ENCODE measurements around the gene PPP6R3. TPM values are rescaled to one million over a fixed set of nuclear protein-coding genes. Genes with fewer than 3 reads are reported as not detected.

PPP6R3 gene
- total and polyA plus RNA-seq, 5 donors = 22.1 to 101 (median 89.7) TPM

DNA sequence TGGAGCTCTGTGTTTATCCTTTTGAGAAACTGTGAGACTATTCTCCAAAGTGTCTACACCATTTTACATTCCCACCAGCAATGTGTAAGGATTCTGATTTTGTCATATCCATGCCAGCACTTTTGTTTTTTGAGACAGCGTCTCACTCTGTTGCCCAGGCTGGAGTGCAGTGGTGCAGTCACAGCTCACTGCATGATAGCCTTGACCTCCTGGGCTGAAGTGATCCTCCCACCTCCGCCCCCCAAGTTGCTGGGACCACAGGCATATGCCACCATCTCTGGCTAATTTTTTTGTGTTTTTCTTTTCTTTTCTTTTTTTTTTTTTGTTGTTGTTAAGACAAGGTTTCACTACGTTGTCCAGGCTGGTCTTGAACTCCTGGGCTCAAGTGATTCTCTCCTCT lies 35.3 kb downstream of the PPP6R3 start:
- WGBS = 88% methylated on average over 3 of the region's 3 CpGs
- no peaks in the 10 kb centered on the region for H3K9me3 ChIP-seq (ENCODE audit: control insufficient read depth, low read length)
- H3K27ac ChIP-seq (ENCODE audit: low read length) = no peak overlapping the region
- no peak for DNase-seq
- no peak for ATAC-seq
- intact Hi-C loops (cut with DNase I) = no loop called here
- H3K27me3 ChIP-seq (ENCODE audit: control insufficient read depth, insufficient read depth) = no peaks in the 10 kb centered on the region
- H3K4me3 ChIP-seq (ENCODE audit: low read length) = no peak overlapping the region
- peaks cover 18% of the 10 kb centered on the region for H3K4me1 ChIP-seq (ENCODE audit: control insufficient read depth, insufficient read depth, low read length)

DNA sequence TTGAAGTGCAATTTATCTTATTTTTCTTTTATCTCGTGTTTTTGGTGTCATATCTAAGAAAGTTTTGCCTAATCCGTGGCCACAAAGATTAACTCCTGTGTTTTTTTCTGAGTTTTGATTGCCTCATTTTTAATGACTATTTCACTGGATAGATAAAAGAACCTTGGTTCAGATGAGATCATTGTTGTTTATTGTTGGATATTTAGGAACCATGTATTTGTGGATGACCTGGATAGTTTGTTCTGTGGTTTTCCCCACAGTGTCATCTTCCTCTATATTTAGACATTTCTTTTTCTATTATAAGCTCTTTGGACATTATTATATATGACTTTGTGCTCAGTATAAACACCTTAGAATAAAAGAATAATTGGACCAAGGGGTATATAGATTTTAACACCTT lies 37.2 kb downstream of the PPP6R3 start:
- WGBS = 33% methylated on average over 2 of the region's 2 CpGs
- intact Hi-C loops (cut with DNase I) = no loop called here
- H3K27ac ChIP-seq (ENCODE audit: low read length) = no peak overlapping the region
- H3K4me3 ChIP-seq (ENCODE audit: low read length) = no peak overlapping the region
- no peaks in the 10 kb centered on the region for H3K9me3 ChIP-seq (ENCODE audit: control insufficient read depth, low read length)
- H3K27me3 ChIP-seq (ENCODE audit: control insufficient read depth, insufficient read depth) = no peaks in the 10 kb centered on the region
- no peak for DNase-seq
- H3K4me1 ChIP-seq (ENCODE audit: control insufficient read depth, insufficient read depth, low read length) = peaks cover 21% of the 10 kb centered on the region
- ATAC-seq = no peak

DNA sequence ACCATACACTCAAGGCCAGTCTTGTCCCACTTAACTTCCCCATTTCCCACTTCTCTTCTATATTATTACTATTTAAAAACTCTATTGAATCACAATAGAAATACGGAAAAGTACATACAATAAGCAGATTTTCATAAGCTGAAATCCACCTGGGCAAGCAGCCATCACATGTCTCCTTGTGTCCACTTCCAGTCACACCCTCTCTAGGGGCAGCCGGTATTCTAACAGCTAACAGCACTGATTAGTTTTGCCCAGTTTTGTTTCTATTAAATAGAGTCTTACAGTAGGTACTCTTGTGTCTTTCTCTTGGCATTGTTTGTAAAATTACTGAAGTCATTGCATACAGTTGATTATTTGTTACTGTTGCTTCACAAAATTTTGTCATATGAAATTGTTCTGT lies 37.8 kb downstream of the PPP6R3 start:
- ATAC-seq (peak; percentile 46 to 55), DNase-seq (peak in 1 of 3 donors; percentile 68)
- Histone ChIP-seq H3K9me3 (ENCODE audit: control insufficient read depth, low read length) (no peaks in the 10 kb centered on the region), H3K27me3 (ENCODE audit: control insufficient read depth, insufficient read depth) (no peaks in the 10 kb centered on the region), H3K27ac (ENCODE audit: low read length) (no peak overlapping the region), H3K4me1 (ENCODE audit: control insufficient read depth, insufficient read depth, low read length) (peaks cover 23% of the 10 kb centered on the region), H3K4me3 (ENCODE audit: low read length) (no peak overlapping the region)
- intact Hi-C loops (cut with DNase I) = no loop called here
- WGBS = 25% methylated on average over 2 of the region's 2 CpGs

DNA sequence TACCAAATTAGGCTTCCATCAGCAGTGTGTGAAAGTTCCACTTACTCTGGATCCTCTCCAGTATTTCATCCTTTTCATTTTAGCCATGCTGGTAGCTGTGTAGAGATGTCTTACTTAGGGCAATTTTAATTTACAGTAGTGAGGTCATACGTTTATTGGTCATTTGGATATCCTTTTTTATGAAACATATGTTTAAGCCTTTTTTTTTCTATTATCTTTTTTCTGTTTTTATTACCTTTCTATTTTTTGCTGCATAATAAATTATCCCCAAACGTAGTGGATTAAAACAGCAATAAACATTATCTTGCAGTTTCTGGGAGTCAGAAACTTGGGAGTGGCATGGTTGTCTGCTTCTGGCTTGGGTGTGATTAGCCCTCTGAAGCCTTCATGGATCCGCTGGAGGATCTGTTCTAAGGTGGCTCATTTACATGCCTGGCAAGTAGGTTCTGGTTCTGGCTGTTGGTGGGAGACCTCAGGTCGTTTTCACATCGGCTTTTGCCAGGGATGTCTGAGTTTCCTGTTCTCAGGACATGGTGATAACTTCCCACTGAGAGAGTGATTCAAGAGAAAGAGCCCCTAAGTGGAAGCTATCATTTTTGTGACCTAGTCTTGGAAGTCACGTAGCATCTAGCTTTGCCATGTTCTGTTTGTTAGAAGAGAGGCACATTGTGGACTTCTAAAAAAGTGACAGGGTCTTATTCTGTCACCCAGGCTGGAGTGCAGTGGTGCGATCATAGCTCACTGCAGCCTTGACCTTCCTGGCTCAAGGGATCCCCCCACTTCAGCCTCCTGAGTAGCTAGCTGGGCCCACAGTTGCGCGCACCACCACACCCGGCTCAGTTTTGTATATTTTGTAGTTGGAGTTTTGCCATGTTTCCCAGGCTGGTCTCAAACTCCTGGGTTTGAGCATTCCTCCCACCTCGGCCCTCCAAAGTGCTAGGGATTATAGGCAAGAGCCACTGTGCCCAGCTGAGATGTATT lies 38.6 kb downstream of the PPP6R3 start:
- ATAC-seq (peak in 1 of 2 donors; percentile 22), DNase-seq (no peak)
- H3K27ac ChIP-seq (ENCODE audit: low read length) = peak overlapping the region; percentile 22
- no peak overlapping the region for H3K4me3 ChIP-seq (ENCODE audit: low read length)
- peaks cover 28% of the 10 kb centered on the region for H3K4me1 ChIP-seq (ENCODE audit: control insufficient read depth, insufficient read depth, low read length)
- no peaks in the 10 kb centered on the region for H3K9me3 ChIP-seq (ENCODE audit: control insufficient read depth, low read length)
- H3K27me3 ChIP-seq (ENCODE audit: control insufficient read depth, insufficient read depth) = no peaks in the 10 kb centered on the region
- WGBS = 59% methylated on average over 11 of the region's 11 CpGs
- intact Hi-C loops (cut with DNase I) = no loop called here

DNA sequence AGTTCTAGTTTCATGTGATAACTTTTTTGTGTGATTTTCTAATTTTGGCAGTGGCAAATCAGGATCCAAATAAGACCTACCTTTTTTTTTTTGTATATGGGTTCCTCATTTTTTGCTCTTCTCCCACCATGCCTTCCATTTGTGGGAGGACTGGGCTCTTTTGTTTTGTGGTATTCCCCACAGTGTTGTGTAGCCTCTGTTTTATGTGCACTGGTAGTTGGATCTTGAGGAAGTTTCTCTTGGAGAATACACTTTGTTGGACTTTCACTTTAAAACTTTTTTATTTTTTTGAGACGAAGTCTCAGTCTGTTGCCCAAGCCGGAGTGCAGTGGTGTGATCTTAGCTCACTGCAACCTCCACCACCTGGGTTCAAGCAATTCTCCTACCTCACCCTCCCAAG lies 39.7 kb downstream of the PPP6R3 start:
- Histone ChIP-seq H3K9me3 (ENCODE audit: control insufficient read depth, low read length) (no peaks in the 10 kb centered on the region), H3K27me3 (ENCODE audit: control insufficient read depth, insufficient read depth) (no peaks in the 10 kb centered on the region), H3K4me1 (ENCODE audit: control insufficient read depth, insufficient read depth, low read length) (peaks cover 28% of the 10 kb centered on the region), H3K27ac (ENCODE audit: low read length) (no peak overlapping the region), H3K4me3 (ENCODE audit: low read length) (no peak overlapping the region)
- no peak for DNase-seq
- WGBS = 56% methylated on average over 2 of the region's 2 CpGs
- intact Hi-C loops (cut with DNase I) = no loop called here
- ATAC-seq = no peak

DNA sequence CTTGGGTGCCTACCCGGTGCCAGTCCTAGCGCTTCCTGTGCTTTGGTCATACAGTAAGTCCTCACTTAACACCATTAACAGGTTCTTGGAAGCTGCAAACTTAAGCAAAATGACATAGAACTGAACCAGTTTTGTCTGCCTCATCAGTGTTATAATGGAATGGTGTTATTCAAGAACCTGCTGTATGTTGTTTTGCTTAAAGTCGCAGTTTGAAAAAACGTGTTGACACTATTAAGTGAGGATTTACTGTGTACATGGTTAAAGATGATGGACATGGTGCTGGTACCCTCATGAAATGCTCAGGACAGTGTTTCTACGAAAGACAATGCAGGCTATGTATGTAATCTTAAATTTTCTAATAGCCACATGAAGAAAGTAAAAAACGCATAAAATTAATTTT lies 41.3 kb downstream of the PPP6R3 start:
- no peak for ATAC-seq
- DNase-seq = no peak
- Histone ChIP-seq H3K27ac (ENCODE audit: low read length) (no peak overlapping the region), H3K4me3 (ENCODE audit: low read length) (no peak overlapping the region), H3K4me1 (ENCODE audit: control insufficient read depth, insufficient read depth, low read length) (peaks cover 23% of the 10 kb centered on the region), H3K27me3 (ENCODE audit: control insufficient read depth, insufficient read depth) (no peaks in the 10 kb centered on the region), H3K9me3 (ENCODE audit: control insufficient read depth, low read length) (no peaks in the 10 kb centered on the region)
- 91% methylated on average over 6 of the region's 6 CpGs for WGBS
- intact Hi-C loops (cut with DNase I) = no loop called here

DNA sequence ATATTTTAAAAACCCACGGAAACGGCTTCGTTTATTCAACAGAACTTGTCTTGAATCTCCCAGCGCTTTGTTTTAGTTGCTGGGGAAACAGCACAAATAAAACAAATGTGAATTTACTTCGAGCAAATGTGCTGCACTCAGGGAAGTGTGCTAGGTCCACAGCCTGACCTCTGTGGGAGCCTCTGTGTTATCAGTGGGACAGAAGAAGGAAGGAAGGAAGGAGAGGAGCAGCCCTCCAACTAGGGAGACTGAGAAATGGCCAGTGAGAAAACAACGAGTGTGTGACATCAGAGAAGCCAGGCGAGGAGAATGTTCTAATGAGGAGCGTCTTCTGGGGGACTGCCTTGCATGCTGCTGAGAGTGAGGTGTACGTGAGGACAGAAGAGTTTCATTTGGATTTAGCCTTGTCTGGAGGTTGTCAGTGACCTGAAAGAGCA lies 42.7 kb downstream of the PPP6R3 start:
- Histone ChIP-seq H3K9me3 (ENCODE audit: control insufficient read depth, low read length) (no peaks in the 10 kb centered on the region), H3K27me3 (ENCODE audit: control insufficient read depth, insufficient read depth) (no peaks in the 10 kb centered on the region), H3K4me3 (ENCODE audit: low read length) (no peak overlapping the region), H3K4me1 (ENCODE audit: control insufficient read depth, insufficient read depth, low read length) (peaks cover 24% of the 10 kb centered on the region), H3K27ac (ENCODE audit: low read length) (peak overlapping the region; percentile 15)
- DNase-seq (no peak), ATAC-seq (peak; percentile 65 to 89)
- intact Hi-C loops (cut with DNase I) = no loop called here
- 24% methylated on average over 9 of the region's 9 CpGs for WGBS

DNA sequence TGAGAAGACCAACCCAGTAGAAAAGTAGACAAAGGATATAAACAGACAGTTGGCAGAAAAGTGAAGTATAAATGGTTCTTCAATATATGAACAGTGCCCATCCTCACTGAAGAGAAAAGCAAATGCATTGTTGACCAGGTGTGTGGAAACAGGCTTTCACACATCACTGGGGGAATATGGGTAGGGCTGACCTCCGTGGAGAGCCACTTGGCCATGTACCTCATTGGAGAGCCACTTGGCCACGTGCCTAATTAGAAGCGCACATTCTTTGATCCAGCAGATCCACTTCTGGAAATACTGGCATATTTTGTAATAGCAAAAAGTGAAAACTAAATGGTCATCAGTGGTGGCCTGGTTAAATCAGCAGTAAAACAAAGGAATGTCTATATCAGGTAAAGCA lies 43.2 kb downstream of the PPP6R3 start:
- no peaks in the 10 kb centered on the region for H3K27me3 ChIP-seq (ENCODE audit: control insufficient read depth, insufficient read depth)
- H3K4me3 ChIP-seq (ENCODE audit: low read length) = no peak overlapping the region
- H3K9me3 ChIP-seq (ENCODE audit: control insufficient read depth, low read length) = no peaks in the 10 kb centered on the region
- WGBS = 44% methylated on average over 3 of the region's 3 CpGs
- intact Hi-C loops (cut with DNase I) = no loop called here
- DNase-seq (no peak), ATAC-seq (no peak)
- no peak overlapping the region for H3K27ac ChIP-seq (ENCODE audit: low read length)
- peaks cover 25% of the 10 kb centered on the region for H3K4me1 ChIP-seq (ENCODE audit: control insufficient read depth, insufficient read depth, low read length)

DNA sequence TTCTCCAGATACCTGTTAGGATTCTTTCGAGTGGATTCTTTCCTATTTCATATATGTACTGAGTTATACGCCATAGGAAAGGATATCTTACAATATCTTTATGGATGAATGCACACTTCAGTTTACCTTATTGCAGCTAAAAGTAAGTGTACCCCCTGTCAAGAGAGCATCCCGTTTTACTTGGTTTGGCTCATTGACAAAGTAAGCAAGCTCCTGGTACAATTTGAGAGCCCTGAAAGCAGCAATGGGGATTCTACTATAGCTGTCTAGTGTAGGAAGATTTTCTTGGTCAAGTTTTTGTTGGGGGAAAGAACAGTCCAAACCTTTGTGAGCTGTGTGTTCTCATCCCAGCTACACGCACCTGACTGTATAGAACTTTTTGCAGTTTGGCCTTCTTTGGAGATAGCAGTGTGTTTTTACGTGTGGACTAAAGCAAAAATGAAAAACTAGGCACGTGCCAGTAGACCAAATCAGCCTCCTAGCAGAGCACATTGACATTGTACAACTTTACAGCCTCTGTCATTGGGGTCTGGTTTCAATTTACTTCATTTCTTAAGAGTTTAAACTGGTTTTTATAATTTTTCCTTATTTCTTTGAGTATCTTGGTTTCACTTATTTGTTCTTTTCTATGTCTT lies 44.0 kb downstream of the PPP6R3 start:
- H3K27ac ChIP-seq (ENCODE audit: low read length) = no peak overlapping the region
- H3K4me1 ChIP-seq (ENCODE audit: control insufficient read depth, insufficient read depth, low read length) = peaks cover 19% of the 10 kb centered on the region
- H3K27me3 ChIP-seq (ENCODE audit: control insufficient read depth, insufficient read depth) = no peaks in the 10 kb centered on the region
- H3K4me3 ChIP-seq (ENCODE audit: low read length) = no peak overlapping the region
- 58% methylated on average over 6 of the region's 6 CpGs for WGBS
- ATAC-seq = no peak
- DNase-seq = no peak
- H3K9me3 ChIP-seq (ENCODE audit: control insufficient read depth, low read length) = no peaks in the 10 kb centered on the region
- intact Hi-C loops (cut with DNase I) = no loop called here

DNA sequence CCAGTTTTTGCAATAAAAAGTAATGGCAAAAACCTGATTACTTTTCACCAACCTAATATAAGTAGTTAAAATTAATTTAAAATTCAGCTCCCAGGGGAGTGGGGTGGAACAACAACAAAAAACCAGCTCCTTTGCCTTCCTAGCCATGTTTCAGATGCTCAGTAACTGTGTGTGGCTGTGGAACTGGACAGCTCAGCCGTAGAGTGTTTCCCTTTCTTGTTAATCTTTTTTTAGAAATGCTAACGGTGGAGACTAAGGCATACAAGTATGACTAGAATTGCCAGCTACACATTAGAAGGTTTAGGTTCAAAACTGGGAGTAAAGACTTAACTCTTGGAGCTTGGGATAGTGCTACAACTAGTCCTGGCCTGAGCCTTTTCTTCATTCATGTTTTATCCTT lies 45.0 kb downstream of the PPP6R3 start:
- intact Hi-C loops (cut with DNase I) = no loop called here
- peaks cover 19% of the 10 kb centered on the region for H3K4me1 ChIP-seq (ENCODE audit: control insufficient read depth, insufficient read depth, low read length)
- no peak for ATAC-seq
- WGBS = 2% methylated on average over 2 of the region's 2 CpGs
- H3K27me3 ChIP-seq (ENCODE audit: control insufficient read depth, insufficient read depth) = no peaks in the 10 kb centered on the region
- no peak overlapping the region for H3K27ac ChIP-seq (ENCODE audit: low read length)
- no peak for DNase-seq
- no peaks in the 10 kb centered on the region for H3K9me3 ChIP-seq (ENCODE audit: control insufficient read depth, low read length)
- no peak overlapping the region for H3K4me3 ChIP-seq (ENCODE audit: low read length)

DNA sequence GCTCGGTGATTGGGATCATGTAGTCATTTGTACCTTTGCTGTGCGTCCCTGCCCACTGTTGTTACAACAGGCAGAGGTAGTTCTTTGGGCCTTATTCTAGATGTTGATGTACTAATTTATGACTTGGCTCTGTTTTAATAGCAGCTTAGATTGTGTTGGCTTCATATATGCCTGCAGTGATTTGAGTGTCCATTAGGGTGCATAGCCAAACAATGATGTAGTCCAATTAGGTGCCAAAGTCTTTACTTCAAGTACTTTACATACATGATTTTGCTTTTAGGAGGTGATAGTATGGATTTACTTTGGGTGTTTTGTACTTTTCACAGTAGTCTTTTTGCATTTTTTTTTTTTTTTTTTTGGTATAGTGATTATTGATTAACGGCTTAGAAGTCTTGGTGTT lies 46.4 kb downstream of the PPP6R3 start:
- Histone ChIP-seq H3K27ac (ENCODE audit: low read length) (no peak overlapping the region), H3K27me3 (ENCODE audit: control insufficient read depth, insufficient read depth) (no peaks in the 10 kb centered on the region), H3K9me3 (ENCODE audit: control insufficient read depth, low read length) (no peaks in the 10 kb centered on the region), H3K4me3 (ENCODE audit: low read length) (no peak overlapping the region), H3K4me1 (ENCODE audit: control insufficient read depth, insufficient read depth, low read length) (peaks cover 16% of the 10 kb centered on the region)
- intact Hi-C loops (cut with DNase I) = no loop called here
- ATAC-seq = no peak
- WGBS = 89% methylated on average over 3 of the region's 3 CpGs
- DNase-seq = no peak
